Fibroblast of lung (primary cell): ENCODE results near the gene LRRC8E. TPM values are rescaled to one million over a fixed set of nuclear protein-coding genes. Genes with fewer than 3 reads are reported as not detected.

ENCODE experiments used
- DNase-seq, 2 donors: peaks; one replicate each; pipeline versions ENCODE4 v3.0.0 to v3.0.0-alpha.2; 2010; ENCODE audit warnings: low read depth in 2 of 2
- H2AFZ ChIP-seq: 2 replicates; pipeline ENCODE4 v1.5.1; 2012; ENCODE audit warnings: low read length, control low read depth, inconsistent platforms
- H3K27ac ChIP-seq: 2 replicates; pipeline ENCODE4 v1.5.1; 2011; ENCODE audit warnings: low read length, control low read depth; ENCODE audit not compliant: insufficient read depth
- H3K27me3 ChIP-seq: 2 replicates; pipeline ENCODE4 v1.5.1; 2011; ENCODE audit warnings: mild to moderate bottlenecking, low read length; ENCODE audit not compliant: control insufficient read depth, insufficient read depth
- H3K36me3 ChIP-seq: 2 replicates; pipeline ENCODE4 v1.5.1; 2011; ENCODE audit warnings: low read length; ENCODE audit not compliant: control insufficient read depth, insufficient read depth
- H3K4me1 ChIP-seq: 2 replicates; pipeline ENCODE4 v1.5.1; 2011; ENCODE audit warnings: low read length; ENCODE audit not compliant: control insufficient read depth, insufficient read depth; ENCODE audit errors: extremely low read depth
- H3K4me2 ChIP-seq: 2 replicates; pipeline ENCODE4 v1.5.1; 2011; ENCODE audit warnings: low read length, control low read depth; ENCODE audit not compliant: insufficient read depth; ENCODE audit errors: extremely low read depth
- H3K4me3 ChIP-seq, 4 experiments: fragments of 200-600 bp in 1 of 4; sonication (generic) in 1 of 4; replicated peaks in 1 of 4; 2 replicates each; pipeline ENCODE4 v1.5.1; 2011 to 2016; ENCODE audit warnings: low read length in 4 of 4, low read depth in 3 of 4, mild to moderate bottlenecking in 3 of 4, control low read depth in 2 of 4, inconsistent platforms in 1 of 4, mixed read lengths in 1 of 4; ENCODE audit not compliant: insufficient read depth in 1 of 4; ENCODE audit errors: control extremely low read depth in 1 of 4
- H3K79me2 ChIP-seq: 2 replicates; pipeline ENCODE4 v1.5.1; 2012; ENCODE audit warnings: mild to moderate bottlenecking, low read length, inconsistent platforms; ENCODE audit not compliant: control insufficient read depth, insufficient read depth
- H3K9ac ChIP-seq: 2 replicates; pipeline ENCODE4 v1.5.1; 2011; ENCODE audit warnings: mild to moderate bottlenecking, low read length, control low read depth; ENCODE audit not compliant: insufficient read depth
- H3K9me3 ChIP-seq: 2 replicates; pipeline ENCODE4 v1.5.1; 2012; ENCODE audit warnings: low read depth, low read length; ENCODE audit not compliant: control insufficient read depth, insufficient read depth
- H4K20me1 ChIP-seq: 2 replicates; pipeline ENCODE4 v1.5.1; 2011; ENCODE audit warnings: low read length; ENCODE audit not compliant: control insufficient read depth, insufficient read depth; ENCODE audit errors: extremely low read depth
- EZH2 ChIP-seq: IDR thresholded peaks from 2 replicates; pipeline ENCODE4 v1.5.1; 2012; ENCODE audit warnings: low read length, control low read depth, mild to moderate bottlenecking; ENCODE audit errors: missing control alignments
- polyA plus RNA-seq, 2 donors: library from polyadenylated mRNA; depleted of rRNA in 1 of 2; stranded (reverse) in 1 of 2; unstranded in 1 of 2; fragments of >200 nt; gene quantifications; 2 replicates each; pipeline ENCODE4 v1.2.1, GENCODE V29; 2011 to 2012; ENCODE audit warnings: missing spikeins in 1 of 2
- total RNA-seq: library from RNA; depleted of rRNA; stranded (reverse); fragments of >200 nt; gene quantifications from 2 replicates; pipeline ENCODE4 v1.2.1, GENCODE V29; 2014
- TF ChIP-seq, protein P1 (sequence below), 2 donors: IDR thresholded peaks in 1 of 2; conservative IDR thresholded peaks in 1 of 2; 1 replicate in 1 of 2; 2 replicates in 1 of 2; pipeline ENCODE4 v1.5.1; 2011 to 2012; ENCODE audit warnings: low read length in 2 of 2, control low read depth in 1 of 2, inconsistent platforms in 1 of 2, low read depth in 1 of 2, mild to moderate bottlenecking in 1 of 2

The LRRC8E gene
- total and polyA plus RNA-seq, 2 donors (not counting 1 experiment from before 2014, with no cell fraction given), result 3.0 to 3.7 TPM

GRCh38 chr19:7914598-7915045 lies 26.3 kb downstream of the LRRC8E start, which contains the start of gene TGFBR3L:
TSS of gene TGFBR3L (plus strand) at chr19:7914830.
- Histone ChIP-seq H3K27ac (no peak within 1 kb of the TSS), H3K79me2 (no peaks in the 10 kb centered on the region), H2AFZ (no peak within 1 kb of the TSS), H4K20me1 (no peaks in the 10 kb centered on the region), H3K27me3 (peaks cover 8% of the 10 kb centered on the region), H3K4me3 (no peak within 1 kb of the TSS), H3K36me3 (peaks cover 14% of the 10 kb centered on the region), H3K4me2 (peak within 1 kb of the TSS; percentile 80), H3K4me1 (peaks cover 10% of the 10 kb centered on the region), H3K9ac (no peak within 1 kb of the TSS), H3K9me3 (no peaks in the 10 kb centered on the region)
- DNase-seq, result no peak
- TF ChIP-seq EZH2, result no peak
- TF ChIP-seq, protein P1, sequence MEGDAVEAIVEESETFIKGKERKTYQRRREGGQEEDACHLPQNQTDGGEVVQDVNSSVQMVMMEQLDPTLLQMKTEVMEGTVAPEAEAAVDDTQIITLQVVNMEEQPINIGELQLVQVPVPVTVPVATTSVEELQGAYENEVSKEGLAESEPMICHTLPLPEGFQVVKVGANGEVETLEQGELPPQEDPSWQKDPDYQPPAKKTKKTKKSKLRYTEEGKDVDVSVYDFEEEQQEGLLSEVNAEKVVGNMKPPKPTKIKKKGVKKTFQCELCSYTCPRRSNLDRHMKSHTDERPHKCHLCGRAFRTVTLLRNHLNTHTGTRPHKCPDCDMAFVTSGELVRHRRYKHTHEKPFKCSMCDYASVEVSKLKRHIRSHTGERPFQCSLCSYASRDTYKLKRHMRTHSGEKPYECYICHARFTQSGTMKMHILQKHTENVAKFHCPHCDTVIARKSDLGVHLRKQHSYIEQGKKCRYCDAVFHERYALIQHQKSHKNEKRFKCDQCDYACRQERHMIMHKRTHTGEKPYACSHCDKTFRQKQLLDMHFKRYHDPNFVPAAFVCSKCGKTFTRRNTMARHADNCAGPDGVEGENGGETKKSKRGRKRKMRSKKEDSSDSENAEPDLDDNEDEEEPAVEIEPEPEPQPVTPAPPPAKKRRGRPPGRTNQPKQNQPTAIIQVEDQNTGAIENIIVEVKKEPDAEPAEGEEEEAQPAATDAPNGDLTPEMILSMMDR (conservative IDR thresholded peaks at IDR 0.05 in 1 of 2, IDR thresholded peaks at IDR 0.05 in 1 of 2; ENCODE audit: low read depth in 1 of 2, low read length in 2 of 2), result no peak

DNA sequence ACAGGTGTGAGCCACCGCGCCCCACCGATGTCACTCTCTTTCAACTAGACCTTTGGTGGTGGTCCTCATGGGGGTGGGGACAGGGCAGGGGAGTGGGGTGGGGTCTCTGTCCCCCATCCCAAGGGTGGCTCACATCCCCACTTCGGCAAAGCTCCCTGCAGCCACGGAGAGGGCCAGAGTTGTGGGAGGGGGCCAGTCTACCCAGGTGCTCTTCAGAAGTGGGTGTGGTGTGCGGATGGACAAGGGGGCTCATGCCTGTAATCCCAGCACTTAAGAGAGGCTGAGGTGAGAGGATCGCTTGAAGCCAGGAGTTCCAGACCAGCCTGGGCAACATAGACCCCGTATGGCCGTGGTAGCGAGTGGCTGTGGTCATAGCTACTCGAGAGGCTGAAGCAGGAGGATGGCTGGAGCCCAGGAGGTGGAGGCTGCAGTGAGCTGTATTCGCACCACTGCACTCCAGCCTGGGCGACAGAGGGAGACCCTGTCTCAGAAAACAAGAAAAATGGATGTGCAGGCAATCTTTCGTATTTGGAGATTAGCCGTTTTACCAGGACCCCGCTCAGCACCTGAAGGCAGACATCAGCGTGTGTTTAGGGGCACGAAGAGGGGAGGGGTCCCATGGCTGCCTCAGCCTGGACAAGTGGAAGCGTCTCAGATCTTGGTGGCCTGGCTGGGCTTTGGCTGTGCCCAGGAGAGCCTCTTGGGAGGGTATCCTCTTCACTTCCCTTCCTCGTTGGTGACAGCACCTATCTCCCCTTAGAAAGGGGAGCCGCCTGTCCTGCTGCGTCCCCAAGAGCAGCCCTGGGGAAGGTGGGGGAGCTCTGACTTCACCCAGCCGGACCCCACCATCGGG lies 27.2 kb downstream of the LRRC8E start:
- H3K27ac ChIP-seq, result no peak overlapping the region
- no peaks in the 10 kb centered on the region for H3K79me2 ChIP-seq
- peak overlapping the region in 2 of 4 experiments; percentile 26 to 49 for H3K4me3 ChIP-seq
- H4K20me1 ChIP-seq, result no peaks in the 10 kb centered on the region
- H3K36me3 ChIP-seq, result peaks cover 12% of the 10 kb centered on the region
- DNase-seq, result no peak
- peaks cover 14% of the 10 kb centered on the region for H3K4me1 ChIP-seq
- H3K27me3 ChIP-seq, result peaks cover 8% of the 10 kb centered on the region
- peak; percentile 79 for TF ChIP-seq EZH2
- TF ChIP-seq, protein P1 (conservative IDR thresholded peaks at IDR 0.05 in 1 of 2, IDR thresholded peaks at IDR 0.05 in 1 of 2; ENCODE audit: low read depth in 1 of 2, low read length in 2 of 2), result no peak
- peak overlapping the region; percentile 80 for H3K4me2 ChIP-seq
- H3K9me3 ChIP-seq, result no peaks in the 10 kb centered on the region
- no peak overlapping the region for H2AFZ ChIP-seq
- peak overlapping the region; percentile 7 for H3K9ac ChIP-seq

DNA sequence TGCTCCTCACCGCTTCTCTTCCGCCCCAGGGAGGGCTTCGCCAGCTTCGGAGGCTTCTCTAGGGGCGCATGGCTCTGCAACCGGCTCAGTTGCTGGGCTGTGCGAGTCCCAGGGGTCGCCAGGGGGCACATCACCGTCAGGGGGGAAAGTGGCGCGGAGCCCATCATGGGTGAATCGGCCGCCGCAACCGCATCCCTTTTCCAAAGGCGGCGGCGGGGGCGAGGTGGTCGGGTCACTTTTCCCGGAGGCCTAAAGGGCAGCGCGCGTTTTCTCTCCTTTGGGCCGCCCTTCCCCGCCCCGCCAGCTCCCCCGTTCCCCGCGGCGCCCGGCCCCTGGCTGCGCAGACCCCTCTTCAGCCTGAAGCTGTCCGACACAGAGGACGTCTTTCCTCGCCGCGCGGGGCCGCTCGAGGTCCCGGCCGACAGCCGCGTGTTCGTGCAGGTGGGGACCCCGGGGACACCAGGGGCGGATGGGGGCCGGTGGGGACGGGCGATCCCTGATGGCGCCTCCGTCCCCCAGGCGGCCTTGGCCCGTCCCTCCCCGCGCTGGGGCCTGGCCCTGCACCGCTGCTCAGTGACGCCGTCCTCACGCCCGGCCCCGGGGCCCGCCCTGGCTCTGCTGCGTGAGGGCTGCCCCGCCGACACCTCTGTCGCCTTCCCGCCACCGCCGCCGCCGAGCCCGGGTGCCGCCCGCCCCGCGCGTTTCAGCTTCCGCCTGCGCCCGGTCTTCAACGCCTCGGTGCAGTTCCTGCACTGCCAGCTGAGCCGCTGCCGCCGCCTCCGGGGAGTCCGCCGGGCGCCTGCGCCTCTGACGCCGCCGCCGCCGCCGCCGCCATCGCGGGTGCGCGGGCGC lies 28.0 kb downstream of the LRRC8E start:
- H3K27ac ChIP-seq, result no peak overlapping the region
- H3K4me1 ChIP-seq, result peaks cover 14% of the 10 kb centered on the region
- H3K36me3 ChIP-seq, result peaks cover 8% of the 10 kb centered on the region
- peaks cover 8% of the 10 kb centered on the region for H3K27me3 ChIP-seq
- H3K4me3 ChIP-seq, result peak overlapping the region in 3 of 4 experiments; percentile 10 to 49 (median 26)
- peak overlapping the region; percentile 30 for H3K9ac ChIP-seq
- no peaks in the 10 kb centered on the region for H3K79me2 ChIP-seq
- H4K20me1 ChIP-seq, result no peaks in the 10 kb centered on the region
- no peaks in the 10 kb centered on the region for H3K9me3 ChIP-seq
- peak overlapping the region; percentile 80 for H3K4me2 ChIP-seq
- DNase-seq, result no peak
- no peak overlapping the region for H2AFZ ChIP-seq
- TF ChIP-seq, protein P1 (conservative IDR thresholded peaks at IDR 0.05 in 1 of 2, IDR thresholded peaks at IDR 0.05 in 1 of 2; ENCODE audit: low read depth in 1 of 2, low read length in 2 of 2), result no peak
- no peak for TF ChIP-seq EZH2
